ENCODE results near the gene NPAS1. TPM values are rescaled to one million over a fixed set of nuclear protein-coding genes. Genes with fewer than 3 reads are reported as not detected.
"Not testable (repeated sequence)": the region's sequence is repeated elsewhere in the genome, so short reads cannot be mapped to it uniquely, and the experiment has no call there.

NPAS1 gene
- polyA plus RNA-seq, 3 donors from 2014 or later: not detected

DNA sequence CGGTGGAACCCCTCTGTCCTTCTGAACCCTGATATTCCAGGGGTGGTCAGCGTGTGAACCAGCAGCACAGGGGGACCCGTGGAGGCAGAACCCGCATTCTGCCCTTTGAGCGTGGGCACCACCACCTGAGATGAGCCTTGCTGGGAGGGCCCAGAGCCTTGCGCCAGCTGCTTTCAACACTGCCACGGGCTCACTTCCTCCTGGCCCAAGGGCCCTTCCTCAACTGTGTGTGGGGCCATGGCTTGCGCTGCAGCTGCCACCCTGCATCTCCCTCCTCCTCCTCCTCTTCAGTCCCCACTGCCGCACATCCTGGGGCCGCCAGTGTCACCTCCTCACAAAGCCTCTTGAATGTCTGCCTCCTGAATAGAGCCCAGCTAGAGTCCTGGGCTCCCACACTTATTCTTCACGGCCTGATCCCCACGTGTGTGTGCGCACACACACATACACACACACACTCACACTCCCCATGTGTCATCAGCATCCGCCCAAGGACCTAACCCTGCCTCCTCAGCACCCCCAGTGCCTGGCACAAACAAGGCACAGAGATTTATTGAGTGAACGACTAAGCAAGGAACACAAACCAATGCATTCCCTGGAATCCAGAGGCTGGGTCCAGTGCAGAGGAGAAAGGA, 55.7 kb downstream of the NPAS1 start:
- no peak for DNase-seq
- Mint-ChIP-seq H3K4me3 (no peak overlapping the region), H3K4me1 (peaks cover 6 to 12% of the 10 kb centered on the region in 2 donors), H3K9me3 (no peaks in the 10 kb centered on the region), H3K27ac (peak overlapping the region in 2 of 6 donors; percentile 1 to 19), H3K27me3 (ENCODE audit: low read depth in 3 of 3) (peaks cover 0 to 1% (median 0%) of the 10 kb centered on the region in 3 donors), H3K36me3 (peaks cover 0 to 16% (median 6%) of the 10 kb centered on the region in 3 donors)

DNA sequence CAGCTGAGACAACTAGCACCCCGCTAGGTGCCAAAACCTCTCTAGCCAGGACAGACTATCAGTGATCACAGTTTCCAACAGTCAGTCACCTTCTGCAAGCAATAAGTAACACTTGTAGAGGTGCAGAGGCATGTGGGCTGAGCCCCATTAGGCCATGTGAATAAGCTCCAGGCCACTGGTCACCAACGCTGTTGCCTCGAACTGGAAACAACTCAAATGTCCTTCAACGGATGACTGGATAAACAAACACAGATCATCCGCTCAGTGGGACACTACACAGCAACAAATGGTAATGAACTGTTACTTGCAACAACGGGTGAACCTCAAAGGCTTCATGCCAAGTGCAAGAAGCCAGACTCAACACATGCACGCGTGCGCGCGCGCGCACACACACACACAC, 56.3 kb downstream of the NPAS1 start:
- H3K9me3 Mint-ChIP-seq: no peaks in the 10 kb centered on the region
- no peak overlapping the region for H3K4me3 Mint-ChIP-seq
- no peak overlapping the region for H3K27ac Mint-ChIP-seq
- peaks cover 0 to 1% (median 0%) of the 10 kb centered on the region in 3 donors for H3K27me3 Mint-ChIP-seq (ENCODE audit: low read depth in 3 of 3)
- peaks cover 6 to 12% of the 10 kb centered on the region in 2 donors for H3K4me1 Mint-ChIP-seq
- DNase-seq: no peak
- H3K36me3 Mint-ChIP-seq: peaks cover 0 to 14% (median 4%) of the 10 kb centered on the region in 3 donors

DNA sequence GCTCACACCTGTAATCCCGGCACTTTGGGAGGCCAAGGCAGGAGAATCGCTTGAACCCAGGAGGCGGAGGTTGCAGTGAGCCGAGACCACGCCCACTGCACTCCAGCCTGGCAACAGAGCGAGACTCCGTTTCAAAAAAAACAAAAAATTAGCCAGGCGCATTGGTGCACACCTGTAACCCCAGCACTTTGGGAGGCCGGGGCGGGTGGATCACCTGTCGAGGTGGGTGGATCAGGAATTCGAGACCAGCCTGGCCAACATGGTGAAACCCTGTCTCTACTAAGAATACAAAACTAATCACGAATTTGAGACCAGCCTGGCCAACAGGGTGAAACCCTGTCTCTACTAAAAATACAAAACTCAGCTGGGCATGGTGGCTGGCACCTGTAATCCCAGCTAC, 58.7 kb downstream of the NPAS1 start:
- H3K9me3 Mint-ChIP-seq; DNase-seq; H3K27me3 Mint-ChIP-seq (ENCODE audit: low read depth in 3 of 3); H3K27ac Mint-ChIP-seq; H3K4me3 Mint-ChIP-seq: not testable (repeated sequence)
- Mint-ChIP-seq H3K4me1 (peaks cover 6 to 12% of the 10 kb centered on the region in 2 donors), H3K36me3 (peaks cover 0 to 20% (median 6%) of the 10 kb centered on the region in 3 donors)

DNA sequence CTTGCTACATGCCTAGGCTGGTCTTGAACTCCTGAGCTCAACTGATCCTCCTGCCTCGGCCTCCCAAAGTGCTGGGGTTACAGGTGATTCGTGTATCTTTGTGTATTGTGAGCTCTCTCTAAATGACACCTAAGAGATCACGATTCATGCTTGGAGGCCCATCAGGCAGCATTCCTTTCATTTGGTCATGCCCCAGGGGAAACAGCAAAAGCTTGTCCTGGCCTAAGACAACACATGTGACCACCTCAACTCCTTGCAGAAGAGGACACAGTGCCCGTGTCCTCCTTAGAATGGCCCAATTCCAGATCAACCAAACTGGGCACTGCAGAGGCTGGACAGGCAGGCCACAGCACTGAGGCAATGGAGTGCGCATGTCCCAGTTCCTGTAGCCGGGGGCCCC, 61.5 kb downstream of the NPAS1 start:
- peak overlapping the region in 1 of 6 donors; percentile 6 for H3K27ac Mint-ChIP-seq
- no peak for DNase-seq
- H3K36me3 Mint-ChIP-seq: peaks cover 10 to 18% (median 13%) of the 10 kb centered on the region in 3 donors
- H3K4me1 Mint-ChIP-seq: no peaks in the 10 kb centered on the region
- H3K4me3 Mint-ChIP-seq: no peak overlapping the region
- H3K9me3 Mint-ChIP-seq: no peaks in the 10 kb centered on the region
- H3K27me3 Mint-ChIP-seq (ENCODE audit: low read depth in 3 of 3): peaks cover 0 to 1% (median 0%) of the 10 kb centered on the region in 3 donors

DNA sequence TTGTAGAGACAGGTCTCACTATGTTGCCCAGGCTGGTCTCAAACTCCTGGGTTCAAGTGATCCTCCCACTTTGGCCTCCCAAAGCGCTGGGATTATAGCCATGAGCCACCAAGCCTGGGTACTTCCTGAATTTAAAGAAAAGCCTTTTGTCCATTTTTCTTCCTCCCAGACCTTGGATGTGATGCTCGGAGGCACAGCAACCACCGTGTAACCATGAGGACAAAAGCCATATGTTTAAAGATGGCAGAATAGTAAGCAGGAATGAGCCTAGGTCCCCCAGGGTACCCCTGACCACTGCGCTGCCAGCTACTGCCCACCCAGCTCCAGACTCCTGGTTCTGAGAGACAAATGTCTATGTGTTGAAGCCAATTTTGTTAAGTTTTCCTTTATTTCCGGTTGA, 62.9 kb downstream of the NPAS1 start:
- Mint-ChIP-seq H3K36me3 (peaks cover 13 to 23% (median 14%) of the 10 kb centered on the region in 3 donors), H3K27me3 (ENCODE audit: low read depth in 3 of 3) (peaks cover 0 to 1% (median 0%) of the 10 kb centered on the region in 3 donors), H3K27ac (peak overlapping the region in 1 of 6 donors; percentile 50)

DNA sequence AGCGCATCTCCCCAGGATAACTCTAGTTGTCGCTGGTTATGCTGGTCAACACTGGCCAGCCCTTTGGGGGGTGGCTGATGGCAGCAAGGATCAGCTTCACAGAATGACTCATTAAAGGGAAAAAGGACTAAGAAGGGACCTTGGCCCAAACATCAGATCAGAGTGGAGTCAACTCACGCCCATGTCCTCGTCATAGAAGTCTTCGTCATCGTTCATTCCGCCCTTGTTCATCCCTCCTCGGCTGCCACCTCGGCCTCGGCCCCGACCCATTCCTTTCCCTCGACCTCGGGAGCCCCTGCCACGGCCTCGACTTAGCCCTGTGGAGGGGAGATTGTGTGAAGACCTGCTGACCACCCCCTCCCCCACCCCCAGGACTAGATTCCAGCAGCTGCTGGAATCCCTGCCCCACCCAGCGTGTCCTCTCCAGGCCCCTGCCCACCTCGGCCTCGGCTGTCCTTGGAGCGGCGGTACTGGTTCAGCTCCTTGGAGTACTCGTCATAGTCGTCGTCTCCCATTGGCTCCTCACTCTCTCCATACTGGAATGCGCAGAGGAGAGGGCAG, 65.3 kb downstream of the NPAS1 start:
- peaks cover 0 to 1% (median 0%) of the 10 kb centered on the region in 3 donors for H3K27me3 Mint-ChIP-seq (ENCODE audit: low read depth in 3 of 3)
- no peaks in the 10 kb centered on the region for H3K9me3 Mint-ChIP-seq
- H3K27ac Mint-ChIP-seq: peak overlapping the region in 1 of 6 donors; percentile 12
- H3K4me3 Mint-ChIP-seq: no peak overlapping the region
- DNase-seq: no peak
- H3K4me1 Mint-ChIP-seq: no peaks in the 10 kb centered on the region
- H3K36me3 Mint-ChIP-seq: peaks cover 13 to 25% (median 14%) of the 10 kb centered on the region in 3 donors

More for the DNA sequence above, 62.9 kb downstream of the NPAS1 start:
- H3K4me1 Mint-ChIP-seq: no peaks in the 10 kb centered on the region
- DNase-seq: no peak
- no peak overlapping the region for H3K4me3 Mint-ChIP-seq
- no peaks in the 10 kb centered on the region for H3K9me3 Mint-ChIP-seq

DNA sequence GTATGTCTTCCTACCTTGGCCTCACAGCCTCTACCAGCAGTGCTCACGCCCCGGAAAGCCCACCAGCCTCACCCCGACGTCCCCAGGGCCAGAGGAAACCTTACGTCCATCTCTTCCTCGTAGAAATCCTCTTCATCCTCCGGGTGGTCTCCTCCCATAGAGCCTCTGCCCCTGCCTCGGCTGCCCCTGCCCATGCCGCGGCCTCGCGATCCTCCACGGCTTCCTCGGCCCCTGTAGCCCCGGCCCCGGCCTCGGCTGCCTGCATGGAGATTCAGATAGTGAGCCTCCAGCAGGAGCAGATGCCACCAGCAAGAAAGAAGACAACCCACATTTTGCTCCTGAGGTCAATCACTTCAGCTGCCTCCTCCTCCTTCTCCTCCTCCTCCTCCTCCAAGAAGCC, 66.6 kb downstream of the NPAS1 start:
- DNase-seq: no peak
- peaks cover 13 to 35% (median 20%) of the 10 kb centered on the region in 3 donors for H3K36me3 Mint-ChIP-seq
- H3K27me3 Mint-ChIP-seq (ENCODE audit: low read depth in 3 of 3): no peaks in the 10 kb centered on the region
- H3K27ac Mint-ChIP-seq: peak overlapping the region in 2 of 6 donors; percentile 69 to 70
- H3K4me3 Mint-ChIP-seq: no peak overlapping the region
- no peaks in the 10 kb centered on the region for H3K9me3 Mint-ChIP-seq
- no peaks in the 10 kb centered on the region for H3K4me1 Mint-ChIP-seq

DNA sequence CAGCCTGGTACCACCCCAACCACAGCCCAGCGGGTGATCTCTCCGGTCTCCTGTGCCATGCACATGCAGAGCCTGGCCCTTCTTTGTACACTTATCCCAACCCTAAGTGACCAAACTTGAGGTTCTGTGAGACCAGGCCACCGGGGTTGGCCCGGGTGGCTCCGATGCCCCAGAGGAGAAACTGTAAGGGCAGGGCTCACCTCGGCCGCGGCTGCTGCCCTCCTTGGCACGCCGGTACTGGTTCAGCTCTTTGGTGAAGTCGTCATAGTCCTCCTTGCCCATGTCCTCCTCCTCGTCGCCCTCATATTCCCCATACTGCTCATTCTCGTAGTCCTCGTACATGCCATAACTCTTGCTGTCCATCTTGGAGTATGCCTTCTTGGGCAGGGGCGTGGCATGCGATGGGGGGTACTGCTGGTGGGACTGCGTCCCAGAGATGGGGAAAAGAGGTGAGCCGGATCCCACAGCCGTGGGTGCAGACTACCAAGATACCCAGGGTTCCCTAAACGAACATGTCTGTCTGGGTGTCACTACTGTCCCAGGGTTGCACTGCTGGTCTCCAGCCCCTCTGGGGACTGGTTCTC, 70.2 kb downstream of the NPAS1 start:
- Mint-ChIP-seq H3K4me1 (peaks cover 8 to 18% of the 10 kb centered on the region in 2 donors), H3K27ac (peak overlapping the region in 1 of 6 donors; percentile 73)

DNA sequence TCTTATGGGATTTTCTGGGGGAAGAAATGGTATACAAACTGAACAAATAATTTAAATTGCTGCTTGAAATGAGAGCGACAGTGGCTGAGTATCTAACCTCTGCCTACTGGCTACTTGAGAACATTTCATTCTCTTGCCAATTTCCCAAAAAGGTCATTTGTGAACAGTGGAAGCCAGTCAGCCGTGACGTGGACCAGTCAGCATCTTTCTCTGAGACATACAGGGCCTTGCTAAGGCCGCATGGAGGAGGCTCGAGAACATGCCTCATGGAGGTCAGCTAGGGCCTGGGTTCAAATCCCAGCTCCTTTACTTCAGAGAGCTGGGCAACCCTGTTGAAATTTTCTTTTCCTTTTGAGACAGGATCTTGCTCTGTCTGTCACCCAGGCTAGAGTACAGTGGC, 73.6 kb downstream of the NPAS1 start:
- H3K27ac Mint-ChIP-seq: peak overlapping the region in 5 of 6 donors; percentile 69 to 94 (median 86)
- peaks cover 0 to 25% (median 10%) of the 10 kb centered on the region in 3 donors for H3K36me3 Mint-ChIP-seq
- DNase-seq: no peak
- H3K27me3 Mint-ChIP-seq (ENCODE audit: low read depth in 3 of 3): no peaks in the 10 kb centered on the region
- no peak overlapping the region for H3K4me3 Mint-ChIP-seq
- no peaks in the 10 kb centered on the region for H3K9me3 Mint-ChIP-seq
- H3K4me1 Mint-ChIP-seq: peaks cover 30 to 47% of the 10 kb centered on the region in 2 donors

More for the DNA sequence above, 70.2 kb downstream of the NPAS1 start:
- Mint-ChIP-seq H3K27me3 (ENCODE audit: low read depth in 3 of 3) (no peaks in the 10 kb centered on the region), H3K9me3 (no peaks in the 10 kb centered on the region), H3K36me3 (peaks cover under 1 to 31% (median 14%) of the 10 kb centered on the region in 3 donors), H3K4me3 (no peak overlapping the region)
- no peak for DNase-seq

DNA sequence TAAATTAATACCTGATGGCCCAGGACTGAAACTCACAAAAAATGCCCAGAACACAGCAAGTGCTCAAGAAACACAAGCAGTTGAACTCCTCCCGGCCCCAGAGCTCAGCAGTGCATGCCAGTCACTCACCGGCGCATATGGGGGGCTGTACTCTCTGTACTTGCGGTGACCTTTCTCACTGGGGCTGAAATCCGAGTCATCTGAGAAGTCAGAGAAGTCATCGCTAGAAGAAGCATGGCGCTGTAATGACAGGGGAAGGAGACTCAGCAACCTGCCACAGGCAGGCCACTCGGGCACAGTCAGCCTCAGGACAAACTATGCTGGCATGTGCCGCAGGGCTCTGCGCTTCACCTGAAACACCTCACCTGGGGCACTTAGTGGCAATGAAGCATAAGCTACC, 74.2 kb downstream of the NPAS1 start:
- peak overlapping the region in 5 of 6 donors; percentile 69 to 94 (median 86) for H3K27ac Mint-ChIP-seq
- H3K4me1 Mint-ChIP-seq: peaks cover 31 to 52% of the 10 kb centered on the region in 2 donors

DNA sequence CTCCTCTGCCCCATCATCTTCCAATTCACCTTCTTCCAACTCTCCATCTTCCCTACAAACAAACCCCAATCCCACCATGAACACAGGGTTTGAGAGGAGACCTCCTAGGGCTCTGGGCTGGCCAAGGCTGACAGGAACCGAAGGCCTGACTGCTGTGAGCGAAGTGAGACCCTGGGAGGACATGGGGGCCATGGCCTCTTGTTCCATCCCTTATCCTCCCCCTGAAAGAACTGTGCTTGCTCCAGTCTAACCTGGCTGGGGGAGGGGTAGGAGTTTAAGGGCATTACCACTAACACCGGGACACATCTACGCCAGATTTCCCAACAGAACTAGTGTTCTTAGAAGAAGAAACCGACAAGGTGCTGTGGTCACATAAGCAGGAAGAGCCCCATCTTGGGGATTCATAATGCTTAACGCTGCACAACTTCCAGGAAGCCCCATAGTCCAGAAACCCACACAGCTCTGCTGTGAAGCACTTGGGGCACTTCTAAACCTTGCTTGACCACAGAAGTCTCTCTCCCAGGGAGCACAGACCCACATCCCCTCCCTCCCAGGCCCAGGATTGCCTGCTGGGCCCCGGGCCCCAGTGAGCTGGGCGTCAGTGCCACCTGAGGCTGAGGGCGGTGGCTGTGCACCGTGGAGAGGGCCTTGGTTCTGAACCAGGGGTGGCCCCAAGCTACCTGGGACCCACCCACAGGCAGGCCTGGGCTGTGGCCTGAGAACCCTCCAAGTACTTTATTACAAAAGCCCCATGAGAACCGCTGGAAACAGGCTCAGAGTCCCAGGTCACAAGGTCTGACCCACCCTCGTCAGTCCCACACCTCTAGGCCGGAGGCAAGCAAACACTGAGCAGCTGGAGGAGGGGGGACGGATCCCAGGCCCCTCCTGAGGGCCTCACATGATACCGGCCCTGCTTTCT, 75.2 kb downstream of the NPAS1 start:
- H3K27ac Mint-ChIP-seq: peak overlapping the region; percentile 84 to 96 (median 93)
- peak in 2 of 3 donors; percentile 16 to 28 for DNase-seq
- H3K4me1 Mint-ChIP-seq: peaks cover 32 to 59% of the 10 kb centered on the region in 2 donors
- H3K9me3 Mint-ChIP-seq: no peaks in the 10 kb centered on the region
- no peaks in the 10 kb centered on the region for H3K27me3 Mint-ChIP-seq (ENCODE audit: low read depth in 3 of 3)
- H3K36me3 Mint-ChIP-seq: peaks cover 0 to 25% (median 10%) of the 10 kb centered on the region in 3 donors
- H3K4me3 Mint-ChIP-seq: peak overlapping the region; percentile 10 to 74 (median 53)

More for the DNA sequence above, 74.2 kb downstream of the NPAS1 start:
- peaks cover 0 to 25% (median 10%) of the 10 kb centered on the region in 3 donors for H3K36me3 Mint-ChIP-seq
- H3K27me3 Mint-ChIP-seq (ENCODE audit: low read depth in 3 of 3): no peaks in the 10 kb centered on the region
- no peaks in the 10 kb centered on the region for H3K9me3 Mint-ChIP-seq
- peak in 1 of 3 donors; percentile 15 for DNase-seq
- no peak overlapping the region for H3K4me3 Mint-ChIP-seq
